Measurements from ENCODE around the gene PHF21B.

Gene PHF21B

DNA sequence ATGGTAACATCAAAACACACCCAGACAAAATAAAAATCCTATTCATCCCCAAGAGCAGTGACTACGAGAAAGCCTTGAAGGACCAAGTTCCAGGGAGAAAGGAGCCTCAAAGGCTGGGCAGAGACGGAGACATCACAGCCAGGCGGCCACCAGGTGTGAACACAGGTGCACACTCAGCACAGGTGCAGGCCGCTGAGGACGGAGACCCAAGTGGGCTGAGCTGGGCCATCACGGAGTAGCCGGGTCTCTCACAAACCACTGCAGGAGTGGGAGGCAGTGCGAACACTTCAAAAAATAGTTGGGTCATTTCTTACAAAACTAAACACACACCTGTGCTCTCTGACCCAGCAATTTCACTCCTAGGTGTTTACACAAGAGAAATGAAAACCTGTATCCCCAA is 72.6 kb downstream of the PHF21B start:
- H3K4me3 ChIP-seq (ENCODE audit: control insufficient read depth, low read depth, low read length): no peak overlapping the region
- no peak for DNase-seq (ENCODE audit: low read depth)
- TF ChIP-seq, protein P1, sequence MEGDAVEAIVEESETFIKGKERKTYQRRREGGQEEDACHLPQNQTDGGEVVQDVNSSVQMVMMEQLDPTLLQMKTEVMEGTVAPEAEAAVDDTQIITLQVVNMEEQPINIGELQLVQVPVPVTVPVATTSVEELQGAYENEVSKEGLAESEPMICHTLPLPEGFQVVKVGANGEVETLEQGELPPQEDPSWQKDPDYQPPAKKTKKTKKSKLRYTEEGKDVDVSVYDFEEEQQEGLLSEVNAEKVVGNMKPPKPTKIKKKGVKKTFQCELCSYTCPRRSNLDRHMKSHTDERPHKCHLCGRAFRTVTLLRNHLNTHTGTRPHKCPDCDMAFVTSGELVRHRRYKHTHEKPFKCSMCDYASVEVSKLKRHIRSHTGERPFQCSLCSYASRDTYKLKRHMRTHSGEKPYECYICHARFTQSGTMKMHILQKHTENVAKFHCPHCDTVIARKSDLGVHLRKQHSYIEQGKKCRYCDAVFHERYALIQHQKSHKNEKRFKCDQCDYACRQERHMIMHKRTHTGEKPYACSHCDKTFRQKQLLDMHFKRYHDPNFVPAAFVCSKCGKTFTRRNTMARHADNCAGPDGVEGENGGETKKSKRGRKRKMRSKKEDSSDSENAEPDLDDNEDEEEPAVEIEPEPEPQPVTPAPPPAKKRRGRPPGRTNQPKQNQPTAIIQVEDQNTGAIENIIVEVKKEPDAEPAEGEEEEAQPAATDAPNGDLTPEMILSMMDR (IDR thresholded peaks at IDR 0.05; ENCODE audit: control insufficient read depth, insufficient read depth, low read depth, low read length, missing control alignments): no peak

DNA sequence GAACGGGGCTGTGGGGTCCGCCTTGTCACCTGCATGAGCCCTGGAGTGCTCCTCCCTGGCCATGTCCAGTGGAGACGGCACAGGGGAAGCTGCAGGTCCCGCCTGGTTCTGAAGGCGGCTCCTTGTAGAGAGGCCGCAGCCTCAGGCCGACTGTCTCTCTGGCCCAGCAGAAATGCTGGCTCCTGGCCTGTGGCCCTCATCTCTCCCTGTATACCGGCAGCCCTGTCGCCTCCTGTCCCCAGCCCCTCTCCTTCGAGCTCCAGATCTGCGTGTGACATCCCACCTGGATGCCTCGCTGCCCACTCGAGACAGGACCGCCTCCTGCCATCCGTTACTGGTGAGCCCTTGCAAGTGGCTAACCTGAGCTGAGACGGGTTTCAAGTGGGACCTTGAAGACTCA is 73.6 kb downstream of the PHF21B start:
- no peak for DNase-seq (ENCODE audit: low read depth)
- H3K4me3 ChIP-seq (ENCODE audit: control insufficient read depth, low read depth, low read length): no peak overlapping the region
- TF ChIP-seq, protein P1 (IDR thresholded peaks at IDR 0.05; ENCODE audit: control insufficient read depth, insufficient read depth, low read depth, low read length, missing control alignments): no peak

DNA sequence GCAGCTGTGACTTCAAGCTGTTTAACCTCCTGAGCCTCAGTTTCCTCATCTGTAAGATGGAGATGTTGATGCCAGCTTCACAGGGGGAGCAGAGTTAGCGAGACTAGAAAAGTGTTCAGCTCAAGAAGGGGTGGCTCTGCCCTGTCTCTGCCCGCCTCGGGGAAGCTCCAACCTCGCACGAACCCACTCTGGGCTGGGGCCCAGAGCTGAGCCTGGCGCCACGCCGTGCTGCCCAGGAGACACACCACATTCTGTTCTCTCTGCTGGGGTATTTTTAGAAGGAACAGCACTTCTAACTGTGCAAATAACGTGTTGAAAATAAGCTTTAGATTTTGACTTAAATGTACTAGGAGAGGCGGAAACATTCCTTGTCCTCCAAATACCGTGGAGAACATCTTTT is 74.1 kb downstream of the PHF21B start:
- TF ChIP-seq, protein P1 (IDR thresholded peaks at IDR 0.05; ENCODE audit: control insufficient read depth, insufficient read depth, low read depth, low read length, missing control alignments): no peak
- DNase-seq (ENCODE audit: low read depth): no peak
- no peak overlapping the region for H3K4me3 ChIP-seq (ENCODE audit: control insufficient read depth, low read depth, low read length)

DNA sequence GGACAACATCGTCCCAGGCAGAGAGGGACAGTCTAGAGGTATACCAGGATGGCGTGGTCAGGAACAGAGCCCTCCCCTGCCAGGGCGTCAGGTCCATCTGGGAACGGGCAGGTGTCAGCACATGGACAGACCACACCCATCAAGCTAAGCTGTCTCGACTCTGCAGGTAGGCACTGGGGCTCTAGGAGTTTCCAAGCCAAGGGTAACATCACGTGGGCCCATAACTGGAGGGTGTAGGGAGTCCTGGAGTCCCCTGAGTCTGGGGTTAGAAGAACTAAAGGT is 75.4 kb downstream of the PHF21B start:
- no peak overlapping the region for H3K4me3 ChIP-seq (ENCODE audit: control insufficient read depth, low read depth, low read length)
- no peak for DNase-seq (ENCODE audit: low read depth)
- TF ChIP-seq, protein P1 (IDR thresholded peaks at IDR 0.05; ENCODE audit: control insufficient read depth, insufficient read depth, low read depth, low read length, missing control alignments): no peak

DNA sequence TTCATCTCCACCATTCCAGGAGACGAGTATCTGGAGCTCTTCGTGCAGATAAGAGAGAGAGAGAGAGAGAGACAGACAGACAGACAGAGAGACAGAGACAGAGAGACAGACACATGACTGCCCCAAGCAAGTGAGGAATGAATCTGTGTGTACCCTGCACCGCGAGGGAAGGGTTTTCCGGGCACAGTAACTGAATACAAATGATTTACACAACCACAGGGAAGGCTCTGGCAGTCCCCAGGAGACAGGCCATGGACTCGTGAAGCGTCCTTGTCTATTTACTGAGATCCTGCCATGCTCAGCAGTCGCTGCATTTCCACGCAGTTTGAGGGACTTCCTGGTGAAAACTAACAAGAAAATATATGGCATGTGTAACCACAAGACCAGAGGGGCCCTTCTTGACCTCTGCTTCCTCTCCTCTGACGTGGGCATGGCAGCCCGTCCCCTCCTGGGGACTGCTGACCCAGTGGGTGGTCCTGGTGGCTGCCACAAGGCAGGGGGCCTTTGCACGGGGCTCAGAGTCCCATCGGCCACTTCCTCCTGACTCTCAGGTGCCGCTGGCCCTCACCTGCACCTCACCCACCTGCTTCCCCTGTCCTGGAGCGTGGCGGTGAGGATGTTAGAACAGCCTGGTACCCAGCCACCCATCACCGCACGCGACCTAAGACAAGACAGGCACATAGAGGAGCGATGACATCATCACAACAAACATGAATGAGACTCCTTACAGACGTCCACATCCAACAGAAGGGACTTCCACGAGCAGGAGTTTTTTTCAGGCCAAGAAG is 75.9 kb downstream of the PHF21B start:
- TF ChIP-seq, protein P1 (IDR thresholded peaks at IDR 0.05; ENCODE audit: control insufficient read depth, insufficient read depth, low read depth, low read length, missing control alignments): no peak
- H3K4me3 ChIP-seq (ENCODE audit: control insufficient read depth, low read depth, low read length): no peak overlapping the region
- no peak for DNase-seq (ENCODE audit: low read depth)

DNA sequence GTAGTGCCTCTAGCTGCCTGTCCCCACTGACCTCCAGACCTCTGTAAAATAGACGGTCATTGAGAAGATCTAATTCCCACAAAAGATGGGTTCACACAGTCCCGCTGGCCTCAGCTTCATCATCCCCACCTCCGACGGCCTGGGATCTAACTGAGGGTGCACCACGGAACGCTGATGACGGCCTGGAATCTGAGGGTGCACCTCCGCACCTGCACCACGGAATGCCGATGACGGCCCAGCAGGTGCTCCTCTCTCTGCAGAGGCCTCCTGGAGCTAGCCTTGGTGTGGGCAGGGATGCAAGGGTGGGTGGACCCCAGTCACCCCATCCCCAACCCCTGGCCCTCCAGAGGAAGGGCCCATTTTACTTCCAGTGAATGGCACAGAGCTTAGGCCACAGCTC is 77.3 kb downstream of the PHF21B start:
- no peak overlapping the region for H3K4me3 ChIP-seq (ENCODE audit: control insufficient read depth, low read depth, low read length)
- TF ChIP-seq, protein P1 (IDR thresholded peaks at IDR 0.05; ENCODE audit: control insufficient read depth, insufficient read depth, low read depth, low read length, missing control alignments): no peak
- no peak for DNase-seq (ENCODE audit: low read depth)
